CD8-positive, alpha-beta memory T cell (primary cell): ENCODE measurements around the gene STAC. TPM values are rescaled to one million over a fixed set of nuclear protein-coding genes. Genes with fewer than 3 reads are reported as not detected.

Experiments
- CTCF ChIA-PET: fragments of 350-600 bp; sonication (Branson Sonifier 250); formaldehyde crosslinking; loops from one replicate; lab custom pipeline; 2021; ENCODE audit warnings: antibody characterized with exemption; lab: Charles Lee
- POLR2A ChIA-PET: fragments of 350-600 bp; sonication (Branson Sonifier 250); formaldehyde crosslinking; loops from one replicate; lab custom pipeline; 2021; ENCODE audit warnings: antibody characterized with exemption; lab: Charles Lee
- DNase-seq, 5 donors: peaks; one replicate each; pipeline versions ENCODE4 v3.0.0 to v3.0.0-alpha.2; 2020 to 2022; ENCODE audit warnings: mixed read lengths in 1 of 5
- H3K27ac ChIP-seq: one replicate; pipeline ENCODE4 v1.7.0; 2013; ENCODE audit warnings: low read depth, mild to moderate bottlenecking, low read length, moderate library complexity
- H3K27me3 ChIP-seq: 2 replicates; pipeline ENCODE4 v1.7.0; 2013; ENCODE audit warnings: low read length, mild to moderate bottlenecking; ENCODE audit not compliant: insufficient read depth, poor library complexity, severe bottlenecking
- H3K36me3 ChIP-seq: 2 replicates; pipeline ENCODE4 v1.7.0; 2013; ENCODE audit warnings: mild to moderate bottlenecking, low read length, moderate library complexity; ENCODE audit not compliant: insufficient read depth
- H3K4me1 ChIP-seq: 2 replicates; pipeline ENCODE4 v1.7.0; 2013; ENCODE audit warnings: mild to moderate bottlenecking, low read length, moderate library complexity; ENCODE audit not compliant: insufficient read depth
- H3K4me3 ChIP-seq: 2 replicates; pipeline ENCODE4 v1.7.0; 2013; ENCODE audit warnings: mild to moderate bottlenecking, low read length
- H3K9me3 ChIP-seq: 2 replicates; pipeline ENCODE4 v1.7.0; 2013; ENCODE audit warnings: mild to moderate bottlenecking, low read length
- H3K27ac Mint-ChIP-seq, 8 donors: one replicate each; pipeline ENCODE4 v1.8.0; 2020 to 2021; ENCODE audit warnings: mixed read lengths in 8 of 8, mild to moderate bottlenecking in 6 of 8, inconsistent platforms in 3 of 8, moderate library complexity in 3 of 8
- H3K27me3 Mint-ChIP-seq, 2 donors: one replicate each; pipeline ENCODE4 v1.8.0; 2020 to 2021; ENCODE audit warnings: mixed read lengths in 2 of 2, mild to moderate bottlenecking in 1 of 2, moderate library complexity in 1 of 2
- H3K36me3 Mint-ChIP-seq, 3 donors: one replicate each; pipeline ENCODE4 v1.8.0; 2020 to 2021; ENCODE audit warnings: mixed read lengths in 3 of 3, inconsistent platforms in 1 of 3, mild to moderate bottlenecking in 1 of 3
- H3K4me1 Mint-ChIP-seq, 3 donors: one replicate each; pipeline ENCODE4 v1.8.0; 2020 to 2021; ENCODE audit warnings: mixed read lengths in 3 of 3, inconsistent platforms in 1 of 3, mild to moderate bottlenecking in 1 of 3
- H3K4me3 Mint-ChIP-seq, 7 donors: one replicate each; pipeline ENCODE4 v1.8.0; 2020 to 2021; ENCODE audit warnings: mixed read lengths in 7 of 7, mild to moderate bottlenecking in 6 of 7, moderate library complexity in 4 of 7, inconsistent platforms in 2 of 7
- H3K9me3 Mint-ChIP-seq, 5 donors: one replicate each; pipeline ENCODE4 v1.8.0; 2020 to 2022; ENCODE audit warnings: mixed read lengths in 5 of 5, mild to moderate bottlenecking in 3 of 5, moderate library complexity in 2 of 5, inconsistent platforms in 1 of 5
- polyA plus RNA-seq: library from polyadenylated mRNA; unstranded; fragments of 300-500 nt; fragmentation: Illumina TruSeq; gene quantifications from one replicate; pipeline ENCODE4 v1.2.3, GENCODE V29; 2021
- total RNA-seq, 2 experiments: library from RNA; stranded (reverse); gene quantifications; one replicate each; pipeline ENCODE4 v1.2.3, GENCODE V29; 2021

STAC gene
- total and polyA plus RNA-seq, 3 experiments from 2014 or later, result not detected

- Histone ChIP-seq H3K9me3 (no peaks in the 10 kb centered on the region), H3K4me1 (no peaks in the 10 kb centered on the region), H3K4me3 (no peak overlapping the region), H3K36me3 (no peaks in the 10 kb centered on the region), H3K27me3 (no peaks in the 10 kb centered on the region), H3K27ac (no peak overlapping the region)
- H3K4me1 Mint-ChIP-seq, result no peaks in the 10 kb centered on the region
- no peak overlapping the region for H3K27ac Mint-ChIP-seq
- H3K27me3 Mint-ChIP-seq, result peaks cover 0 to 9% of the 10 kb centered on the region in 2 donors
- H3K4me3 Mint-ChIP-seq, result no peak overlapping the region
- POLR2A ChIA-PET, result no interaction called here
- no peak for DNase-seq
- H3K9me3 Mint-ChIP-seq, result peaks cover 0 to 10% (median 4%) of the 10 kb centered on the region in 5 donors
- no peaks in the 10 kb centered on the region for H3K36me3 Mint-ChIP-seq
- CTCF ChIA-PET, result no interaction called here
Observed at GRCh38 chr3:36372534-36372935, 7.8 kb upstream of the STAC start.

- Mint-ChIP-seq H3K27me3 (peaks cover 2 to 9% of the 10 kb centered on the region in 2 donors), H3K36me3 (no peaks in the 10 kb centered on the region)
- DNase-seq, result no peak
Observed at GRCh38 chr3:36373084-36373483, 7.2 kb upstream of the STAC start.

GRCh38 chr3:36373666-36374065 lies 6.6 kb upstream of the STAC start:
- H3K4me1 Mint-ChIP-seq, result no peaks in the 10 kb centered on the region
- CTCF ChIA-PET, result no interaction called here
- POLR2A ChIA-PET, result no interaction called here
- H3K9me3 Mint-ChIP-seq, result peaks cover 0 to 5% (median 2%) of the 10 kb centered on the region in 5 donors
- Histone ChIP-seq H3K27ac (no peak overlapping the region), H3K4me3 (no peak overlapping the region), H3K36me3 (no peaks in the 10 kb centered on the region), H3K4me1 (no peaks in the 10 kb centered on the region), H3K9me3 (no peaks in the 10 kb centered on the region), H3K27me3 (no peaks in the 10 kb centered on the region)
- H3K4me3 Mint-ChIP-seq, result no peak overlapping the region
- no peak for DNase-seq
- peaks cover 5 to 9% of the 10 kb centered on the region in 2 donors for H3K27me3 Mint-ChIP-seq
- no peak overlapping the region for H3K27ac Mint-ChIP-seq
- no peaks in the 10 kb centered on the region for H3K36me3 Mint-ChIP-seq

More at GRCh38 chr3:36373084-36373483, 7.2 kb upstream of the STAC start:
- Histone ChIP-seq H3K36me3 (no peaks in the 10 kb centered on the region), H3K4me3 (no peak overlapping the region), H3K4me1 (no peaks in the 10 kb centered on the region), H3K9me3 (no peaks in the 10 kb centered on the region), H3K27ac (no peak overlapping the region), H3K27me3 (no peaks in the 10 kb centered on the region)
- Mint-ChIP-seq H3K27ac (no peak overlapping the region), H3K4me1 (no peaks in the 10 kb centered on the region), H3K9me3 (peaks cover 0 to 10% (median 2%) of the 10 kb centered on the region in 5 donors), H3K4me3 (no peak overlapping the region)
- ChIA-PET CTCF (no interaction called here), POLR2A (no interaction called here)

- H3K4me3 ChIP-seq, result no peak overlapping the region
- no peak for DNase-seq
- Mint-ChIP-seq H3K27me3 (peaks cover 25 to 32% of the 10 kb centered on the region in 2 donors), H3K27ac (no peak overlapping the region), H3K36me3 (no peaks in the 10 kb centered on the region), H3K4me1 (peaks cover 0 to 8% (median 3%) of the 10 kb centered on the region in 3 donors), H3K4me3 (no peak overlapping the region), H3K9me3 (peaks cover 0 to 6% (median 3%) of the 10 kb centered on the region in 5 donors)
- POLR2A ChIA-PET, result no interaction called here
- CTCF ChIA-PET, result no interaction called here
- peaks cover 5% of the 10 kb centered on the region for H3K27me3 ChIP-seq
- no peak overlapping the region for H3K27ac ChIP-seq
- no peaks in the 10 kb centered on the region for H3K9me3 ChIP-seq
- H3K4me1 ChIP-seq, result no peaks in the 10 kb centered on the region
- H3K36me3 ChIP-seq, result no peaks in the 10 kb centered on the region
Observed at GRCh38 chr3:36379872-36380220, 458 bp upstream of the STAC start.

GRCh38 chr3:36381311-36381956 lies 1.1 kb downstream of the STAC start:
- DNase-seq, result no peak
- Mint-ChIP-seq H3K36me3 (no peaks in the 10 kb centered on the region), H3K27ac (no peak overlapping the region), H3K4me1 (peaks cover 0 to 8% (median 3%) of the 10 kb centered on the region in 3 donors), H3K27me3 (peaks cover 23 to 32% of the 10 kb centered on the region in 2 donors), H3K4me3 (peak overlapping the region in 1 of 7 donors; percentile 51), H3K9me3 (peaks cover 0 to 6% (median 2%) of the 10 kb centered on the region in 5 donors)
- CTCF ChIA-PET, result no interaction called here
- H3K4me3 ChIP-seq, result no peak overlapping the region
- no peak overlapping the region for H3K27ac ChIP-seq
- peaks cover 5% of the 10 kb centered on the region for H3K27me3 ChIP-seq
- H3K9me3 ChIP-seq, result no peaks in the 10 kb centered on the region
- POLR2A ChIA-PET, result no interaction called here
- H3K36me3 ChIP-seq, result no peaks in the 10 kb centered on the region
- no peaks in the 10 kb centered on the region for H3K4me1 ChIP-seq

GRCh38 chr3:36393563-36393962 lies 13.3 kb downstream of the STAC start:
- Mint-ChIP-seq H3K27ac (no peak overlapping the region), H3K9me3 (peaks cover 0 to 2% (median 0%) of the 10 kb centered on the region in 5 donors), H3K36me3 (no peaks in the 10 kb centered on the region), H3K27me3 (peaks cover 2 to 3% of the 10 kb centered on the region in 2 donors), H3K4me1 (no peaks in the 10 kb centered on the region), H3K4me3 (no peak overlapping the region)
- ChIA-PET POLR2A (no interaction called here), CTCF (no interaction called here)
- no peaks in the 10 kb centered on the region for H3K27me3 ChIP-seq
- no peaks in the 10 kb centered on the region for H3K4me1 ChIP-seq
- H3K27ac ChIP-seq, result no peak overlapping the region
- no peak for DNase-seq
- no peaks in the 10 kb centered on the region for H3K36me3 ChIP-seq
- no peaks in the 10 kb centered on the region for H3K9me3 ChIP-seq
- H3K4me3 ChIP-seq, result no peak overlapping the region

- Mint-ChIP-seq H3K4me1 (no peaks in the 10 kb centered on the region), H3K9me3 (peaks cover 0 to 2% (median 0%) of the 10 kb centered on the region in 5 donors), H3K36me3 (no peaks in the 10 kb centered on the region), H3K27ac (no peak overlapping the region), H3K4me3 (no peak overlapping the region), H3K27me3 (peaks cover 2 to 3% of the 10 kb centered on the region in 2 donors)
- Histone ChIP-seq H3K9me3 (no peaks in the 10 kb centered on the region), H3K4me1 (no peaks in the 10 kb centered on the region), H3K27me3 (no peaks in the 10 kb centered on the region), H3K4me3 (no peak overlapping the region), H3K27ac (no peak overlapping the region), H3K36me3 (no peaks in the 10 kb centered on the region)
- CTCF ChIA-PET, result no interaction called here
- no peak for DNase-seq
- POLR2A ChIA-PET, result no interaction called here
Observed at GRCh38 chr3:36394176-36394575, 13.9 kb downstream of the STAC start.

- H3K4me3 ChIP-seq, result no peak overlapping the region
- H3K27ac Mint-ChIP-seq, result no peak overlapping the region
- no peaks in the 10 kb centered on the region for H3K36me3 Mint-ChIP-seq
- no peaks in the 10 kb centered on the region for H3K36me3 ChIP-seq
- no peak overlapping the region for H3K27ac ChIP-seq
- CTCF ChIA-PET, result no interaction called here
- POLR2A ChIA-PET, result no interaction called here
- peaks cover under 1 to 4% of the 10 kb centered on the region in 2 donors for H3K27me3 Mint-ChIP-seq
- H3K4me1 Mint-ChIP-seq, result no peaks in the 10 kb centered on the region
- no peaks in the 10 kb centered on the region for H3K9me3 ChIP-seq
- DNase-seq, result no peak
- no peaks in the 10 kb centered on the region for H3K4me1 ChIP-seq
- H3K9me3 Mint-ChIP-seq, result peaks cover 0 to 2% (median 0%) of the 10 kb centered on the region in 5 donors
- H3K4me3 Mint-ChIP-seq, result no peak overlapping the region
- H3K27me3 ChIP-seq, result no peaks in the 10 kb centered on the region
Observed at GRCh38 chr3:36397841-36398240, 17.5 kb downstream of the STAC start.
